Measurements from ENCODE around the gene VWA3B. TPM values are rescaled to one million over a fixed set of nuclear protein-coding genes. Genes with fewer than 3 reads are reported as not detected.

Gene VWA3B
- total and polyA plus RNA-seq, 5 experiments from 2014 or later, result 0.63 TPM; not detected in 4

GRCh38 chr2:98350411-98350810 lies 263.4 kb downstream of the VWA3B start:
- POLR2A ChIA-PET, result no interaction called here
- Mint-ChIP-seq H3K4me1 (peaks cover 7 to 22% (median 15%) of the 10 kb centered on the region in 4 donors), H3K36me3 (peaks cover 0 to 19% (median 2%) of the 10 kb centered on the region in 3 donors), H3K27ac (no peak overlapping the region), H3K4me3 (no peak overlapping the region), H3K9me3 (peaks cover 0 to 25% (median 7%) of the 10 kb centered on the region in 9 donors), H3K27me3 (peaks cover 47 to 73% (median 54%) of the 10 kb centered on the region in 5 donors)
- no peak for ATAC-seq
- no peak for DNase-seq

DNA sequence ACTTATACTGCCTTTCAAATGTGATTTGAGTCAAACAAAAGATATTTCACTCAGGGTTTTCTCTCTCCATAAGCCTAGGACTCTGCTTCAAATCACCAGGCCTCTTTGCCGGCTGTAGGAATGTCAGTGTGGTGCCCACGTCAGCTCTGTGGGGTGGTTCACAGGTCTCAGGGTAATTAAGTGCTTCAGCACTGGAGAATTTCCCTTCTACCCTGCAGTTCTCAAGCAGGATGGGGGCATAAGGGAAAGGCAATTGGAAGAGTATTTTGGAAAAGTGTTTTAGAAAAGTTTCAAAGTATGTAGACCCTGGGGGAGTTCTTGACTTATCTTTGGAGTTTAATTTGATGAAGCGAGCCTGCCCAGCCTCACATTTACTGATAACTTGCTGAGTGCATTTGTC lies 268.9 kb downstream of the VWA3B start:
- no peak for ATAC-seq
- peaks cover 0 to 13% (median 3%) of the 10 kb centered on the region in 9 donors for H3K9me3 Mint-ChIP-seq
- POLR2A ChIA-PET, result no interaction called here
- H3K27ac Mint-ChIP-seq, result no peak overlapping the region
- H3K27me3 Mint-ChIP-seq, result peaks cover 13 to 41% (median 22%) of the 10 kb centered on the region in 5 donors
- H3K4me1 Mint-ChIP-seq, result no peaks in the 10 kb centered on the region
- DNase-seq, result no peak
- peaks cover 0 to 12% (median 0%) of the 10 kb centered on the region in 3 donors for H3K36me3 Mint-ChIP-seq
- H3K4me3 Mint-ChIP-seq, result no peak overlapping the region

- Mint-ChIP-seq H3K27ac (no peak overlapping the region), H3K4me3 (no peak overlapping the region), H3K36me3 (peaks cover 0 to 7% (median 0%) of the 10 kb centered on the region in 3 donors), H3K27me3 (peaks cover 12 to 33% (median 16%) of the 10 kb centered on the region in 5 donors), H3K9me3 (peaks cover 0 to 8% (median 3%) of the 10 kb centered on the region in 9 donors), H3K4me1 (no peaks in the 10 kb centered on the region)
- DNase-seq (no peak), ATAC-seq (no peak)
- POLR2A ChIA-PET, result no interaction called here
These were observed 269.8 kb downstream of the VWA3B start for GRCh38 chr2:98356729-98357128.

- Mint-ChIP-seq H3K27ac (no peak overlapping the region), H3K9me3 (peaks cover 0 to 10% (median 0%) of the 10 kb centered on the region in 9 donors), H3K4me3 (no peak overlapping the region), H3K36me3 (no peaks in the 10 kb centered on the region), H3K4me1 (no peaks in the 10 kb centered on the region), H3K27me3 (peaks cover 7 to 26% (median 14%) of the 10 kb centered on the region in 5 donors)
- DNase-seq (no peak), ATAC-seq (no peak)
- POLR2A ChIA-PET, result no interaction called here
These were observed 270.9 kb downstream of the VWA3B start for GRCh38 chr2:98357849-98358248.

DNA sequence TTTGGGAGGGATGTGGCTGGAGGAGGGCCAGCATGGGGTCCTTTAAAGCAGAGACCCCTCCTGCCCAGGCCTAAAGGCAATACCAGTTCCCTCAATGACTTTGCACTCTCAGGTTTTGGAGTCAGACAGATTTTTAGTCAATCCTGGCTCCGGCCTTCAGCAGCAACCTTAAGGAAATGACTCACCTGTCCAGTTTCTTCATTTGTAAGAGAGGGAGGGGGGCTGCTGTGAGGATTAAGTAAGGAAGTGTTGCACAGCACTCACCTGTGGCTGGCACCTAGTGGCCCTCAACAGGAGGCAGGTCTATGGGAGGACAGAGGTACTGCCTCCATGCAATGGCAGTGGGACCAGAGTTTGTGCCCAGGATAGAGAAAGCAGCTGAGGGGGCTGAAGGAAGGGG lies 273.0 kb downstream of the VWA3B start:
- H3K4me1 Mint-ChIP-seq, result no peaks in the 10 kb centered on the region
- ATAC-seq (no peak), DNase-seq (no peak)
- peaks cover 7 to 21% (median 14%) of the 10 kb centered on the region in 5 donors for H3K27me3 Mint-ChIP-seq
- POLR2A ChIA-PET, result no interaction called here
- peak overlapping the region in 1 of 10 donors; percentile 23 for H3K4me3 Mint-ChIP-seq
- H3K9me3 Mint-ChIP-seq, result peaks cover 0 to 12% (median 0%) of the 10 kb centered on the region in 9 donors
- peak overlapping the region in 1 of 10 donors; percentile 69 for H3K27ac Mint-ChIP-seq
- H3K36me3 Mint-ChIP-seq, result no peaks in the 10 kb centered on the region

Other genes starting within 250 kb of the VWA3B start
- gene TMEM131, start 91.2 kb upstream of the VWA3B start, total RNA-seq, result 10 to 100 TPM; 51.6 to 61.4 TPM
- 10 to 100 TPM; 11.4 to 18.1 (median 17.5) TPM for gene TMEM131, start 91.2 kb upstream of the VWA3B start, polyA plus RNA-seq